ENCODE data around the gene GULP1.

Gene GULP1

GRCh38 chr2:188382107-188382506 is 90.4 kb downstream of the GULP1 start:
- Histone ChIP-seq H3F3A (ENCODE audit: control insufficient read depth, insufficient read depth) (no peaks in the 10 kb centered on the region), H3K79me2 (ENCODE audit: control insufficient read depth, low read length) (no peaks in the 10 kb centered on the region), H3K27me3 (ENCODE audit: control insufficient read depth, low read length) (no peaks in the 10 kb centered on the region), H4K20me1 (ENCODE audit: control insufficient read depth, insufficient read depth, low read depth, low read length) (no peaks in the 10 kb centered on the region), H3K27ac (ENCODE audit: low read depth, low read length) (no peak overlapping the region), H3K4me1 (ENCODE audit: control insufficient read depth, low read length) (no peaks in the 10 kb centered on the region), H3K9me2 (replicated peaks; ENCODE audit: control insufficient read depth, low read length) (no peaks in the 10 kb centered on the region), H3K36me3 (ENCODE audit: control insufficient read depth, low read length) (no peaks in the 10 kb centered on the region), H3K4me3 (ENCODE audit: low read length) (no peak overlapping the region), H3K9me3 (ENCODE audit: control insufficient read depth, insufficient read depth, low read length) (no peaks in the 10 kb centered on the region), H3K4me2 (ENCODE audit: low read length) (no peak overlapping the region)
- TF ChIP-seq CTCF (IDR thresholded peaks at IDR 0.05; ENCODE audit: low read depth, low read length, poor library complexity, severe bottlenecking): no peak
- TF ChIP-seq EZH2phosphoT487 (IDR thresholded peaks at IDR 0.05; ENCODE audit: borderline replicate concordance, low read length): no peak

GRCh38 chr2:188383158-188383557 is 91.5 kb downstream of the GULP1 start:
- H3K9me2 ChIP-seq (replicated peaks; ENCODE audit: control insufficient read depth, low read length): no peaks in the 10 kb centered on the region
- no peaks in the 10 kb centered on the region for H3K4me1 ChIP-seq (ENCODE audit: control insufficient read depth, low read length)
- H3K27me3 ChIP-seq (ENCODE audit: control insufficient read depth, low read length): no peaks in the 10 kb centered on the region
- H4K20me1 ChIP-seq (ENCODE audit: control insufficient read depth, insufficient read depth, low read depth, low read length): no peaks in the 10 kb centered on the region
- no peak overlapping the region for H3K4me3 ChIP-seq (ENCODE audit: low read length)
- no peak for TF ChIP-seq CTCF (IDR thresholded peaks at IDR 0.05; ENCODE audit: low read depth, low read length, poor library complexity, severe bottlenecking)
- no peak for TF ChIP-seq EZH2phosphoT487 (IDR thresholded peaks at IDR 0.05; ENCODE audit: borderline replicate concordance, low read length)
- no peaks in the 10 kb centered on the region for H3K9me3 ChIP-seq (ENCODE audit: control insufficient read depth, insufficient read depth, low read length)
- no peaks in the 10 kb centered on the region for H3F3A ChIP-seq (ENCODE audit: control insufficient read depth, insufficient read depth)
- no peak overlapping the region for H3K27ac ChIP-seq (ENCODE audit: low read depth, low read length)
- H3K79me2 ChIP-seq (ENCODE audit: control insufficient read depth, low read length): no peaks in the 10 kb centered on the region
- no peaks in the 10 kb centered on the region for H3K36me3 ChIP-seq (ENCODE audit: control insufficient read depth, low read length)
- no peak overlapping the region for H3K4me2 ChIP-seq (ENCODE audit: low read length)

- H3K79me2 ChIP-seq (ENCODE audit: control insufficient read depth, low read length): no peaks in the 10 kb centered on the region
- H3K9me2 ChIP-seq (replicated peaks; ENCODE audit: control insufficient read depth, low read length): no peaks in the 10 kb centered on the region
- no peak overlapping the region for H3K4me2 ChIP-seq (ENCODE audit: low read length)
- H3K4me3 ChIP-seq (ENCODE audit: low read length): no peak overlapping the region
- TF ChIP-seq CTCF (IDR thresholded peaks at IDR 0.05; ENCODE audit: low read depth, low read length, poor library complexity, severe bottlenecking): no peak
- no peak for TF ChIP-seq EZH2phosphoT487 (IDR thresholded peaks at IDR 0.05; ENCODE audit: borderline replicate concordance, low read length)
- no peaks in the 10 kb centered on the region for H3K27me3 ChIP-seq (ENCODE audit: control insufficient read depth, low read length)
- no peak overlapping the region for H3K27ac ChIP-seq (ENCODE audit: low read depth, low read length)
- no peaks in the 10 kb centered on the region for H4K20me1 ChIP-seq (ENCODE audit: control insufficient read depth, insufficient read depth, low read depth, low read length)
- no peaks in the 10 kb centered on the region for H3F3A ChIP-seq (ENCODE audit: control insufficient read depth, insufficient read depth)
- no peaks in the 10 kb centered on the region for H3K4me1 ChIP-seq (ENCODE audit: control insufficient read depth, low read length)
- no peaks in the 10 kb centered on the region for H3K36me3 ChIP-seq (ENCODE audit: control insufficient read depth, low read length)
- no peaks in the 10 kb centered on the region for H3K9me3 ChIP-seq (ENCODE audit: control insufficient read depth, insufficient read depth, low read length)
Measured at GRCh38 chr2:188385857-188386256, 94.2 kb downstream of the GULP1 start.

- Histone ChIP-seq H3K27ac (ENCODE audit: low read depth, low read length) (no peak overlapping the region), H4K20me1 (ENCODE audit: control insufficient read depth, insufficient read depth, low read depth, low read length) (no peaks in the 10 kb centered on the region), H3K79me2 (ENCODE audit: control insufficient read depth, low read length) (no peaks in the 10 kb centered on the region)
Measured at GRCh38 chr2:188388831-188389230, 97.2 kb downstream of the GULP1 start.

More at GRCh38 chr2:188388831-188389230, 97.2 kb downstream of the GULP1 start:
- Histone ChIP-seq H3K4me3 (ENCODE audit: low read length) (no peak overlapping the region), H3K4me1 (ENCODE audit: control insufficient read depth, low read length) (no peaks in the 10 kb centered on the region), H3K9me2 (replicated peaks; ENCODE audit: control insufficient read depth, low read length) (no peaks in the 10 kb centered on the region), H3K9me3 (ENCODE audit: control insufficient read depth, insufficient read depth, low read length) (no peaks in the 10 kb centered on the region), H3K36me3 (ENCODE audit: control insufficient read depth, low read length) (no peaks in the 10 kb centered on the region), H3F3A (ENCODE audit: control insufficient read depth, insufficient read depth) (no peaks in the 10 kb centered on the region), H3K4me2 (ENCODE audit: low read length) (no peak overlapping the region), H3K27me3 (ENCODE audit: control insufficient read depth, low read length) (no peaks in the 10 kb centered on the region)
- TF ChIP-seq EZH2phosphoT487 (IDR thresholded peaks at IDR 0.05; ENCODE audit: borderline replicate concordance, low read length) (no peak), CTCF (IDR thresholded peaks at IDR 0.05; ENCODE audit: low read depth, low read length, poor library complexity, severe bottlenecking) (no peak)
